ENCODE results near the gene MPHOSPH9. TPM values are rescaled to one million over a fixed set of nuclear protein-coding genes. Genes with fewer than 3 reads are reported as not detected.
A peak's percentile ranks its signal among the peaks of the same experiment; 100 is the strongest.

The MPHOSPH9 gene
- total and polyA plus RNA-seq, 2 of the 13 experiments (the other 11 are each of a cell fraction or from before 2014, with no cell fraction given), result 20.3 to 63.4 TPM

DNA sequence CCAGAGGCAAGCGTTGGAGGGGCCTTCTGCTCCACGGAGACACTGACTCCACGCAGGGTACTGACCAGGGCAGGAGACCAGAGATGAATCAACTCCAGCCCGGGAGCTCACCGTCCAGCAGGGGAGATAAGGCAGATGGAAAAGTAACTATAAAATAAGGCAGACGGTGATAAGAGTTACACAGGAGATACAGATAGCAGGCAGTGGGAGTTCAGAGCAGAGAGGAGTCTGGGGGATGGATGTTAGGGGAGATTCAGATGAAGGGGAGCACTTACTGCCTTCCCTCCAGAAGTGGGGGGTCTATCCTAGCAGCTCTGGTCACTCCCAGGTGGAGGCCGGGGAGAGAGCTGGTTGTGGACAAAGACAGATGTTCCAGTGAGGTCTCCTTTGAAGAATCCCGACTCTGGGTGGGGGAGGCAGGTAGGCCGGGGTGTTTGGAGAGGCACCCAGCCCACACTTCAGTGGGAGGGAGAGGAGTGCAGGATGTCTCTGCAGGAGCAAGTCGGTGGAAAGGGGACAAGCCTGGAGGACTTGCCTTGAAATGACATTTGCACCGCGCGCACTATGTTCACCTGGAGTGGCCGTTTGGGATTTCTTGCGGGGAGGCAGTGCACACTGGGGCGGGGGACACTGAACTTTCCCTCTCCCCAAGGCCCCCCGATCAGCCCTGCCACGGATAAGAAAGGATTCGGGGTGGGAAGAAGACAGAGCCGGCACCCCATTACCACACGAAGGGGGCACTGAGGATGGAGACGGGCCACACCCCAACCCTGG is 83.3 kb downstream of the MPHOSPH9 start:
- ATAC-seq (peak; percentile 29), FAIRE-seq (no peak), DNase-seq (ENCODE audit: low spot score) (no peak)
- Histone ChIP-seq H3K27ac (ENCODE audit: extremely low read length, insufficient read depth, low read length) (peak overlapping the region; percentile 49), H3K4me2 (ENCODE audit: low read depth, low read length) (peak overlapping the region; percentile 90), H3K27me3 (ENCODE audit: control insufficient read depth in 1 of 2, insufficient read depth in 2 of 2, low read length in 2 of 2) (no peaks in the 10 kb centered on the region), H2AFZ (ENCODE audit: low read length) (no peak overlapping the region), H3K36me3 (replicated peaks in 1 of 2; ENCODE audit: control insufficient read depth in 1 of 2, insufficient read depth in 2 of 2, low read length in 2 of 2) (no peaks in the 10 kb centered on the region), H3K79me2 (ENCODE audit: insufficient read depth, low read length) (peaks cover 40% of the 10 kb centered on the region), H3K4me3 (replicated peaks in 1 of 3; ENCODE audit: insufficient read depth in 1 of 3, low read depth in 2 of 3, low read length in 3 of 3) (peak overlapping the region; percentile 72 to 98 (median 95)), H3K4me1 (ENCODE audit: insufficient read depth, low read length) (peaks cover 73% of the 10 kb centered on the region), H4K20me1 (ENCODE audit: insufficient read depth, low read length) (no peaks in the 10 kb centered on the region), H3K9me3 (ENCODE audit: low read length) (no peaks in the 10 kb centered on the region), H3K9ac (ENCODE audit: insufficient read depth, low read depth, low read length) (peak overlapping the region; percentile 85)
- in situ Hi-C loops (cut with HindIII; ENCODE audit: extremely low pct_ligation_motif_present, low pct_unique_long_range_greater_than_20kb), result no loop called here
- intact Hi-C loops (cut with micrococcal nuclease; ENCODE audit: unreplicated experiment), result loop anchor here (5.0 kb wide), 1 partner anchor 107 kb away; no protein-coding TSS in a partner anchor
- whole genome bisulfite sequencing (ENCODE audit: low lambda C conversion rate), result 19% methylated on average over 13 of the region's 22 CpGs
- POLR2A ChIA-PET, result interaction anchor here (0.6 to 1.7 kb wide), 3 partner anchors 9 to 23 kb away, joined by 4 to 9 read pairs (median 4); no protein-coding TSS in a partner anchor
- BruUV-seq (replicated peaks), result TSS peak; percentile 45
- CTCF ChIA-PET (ENCODE audit: low intra/inter-chr PET ratio, low total read pairs), result no interaction called here
- 0 out of 2 replicates have a peak, but pooled peaks have one; percentile 8 for TF ChIP-seq ZNF768 (CRISPR knock-in tag; IDR thresholded peaks at IDR 0.05)
- TF ChIP-seq HNF1A (IDR thresholded peaks at IDR 0.05; ENCODE audit: low read depth), result no peak
- 0 out of 2 replicates have a peak, but pooled peaks have one; percentile 30 for TF ChIP-seq HNF1A (CRISPR knock-in tag; IDR thresholded peaks at IDR 0.05; ENCODE audit: borderline replicate concordance)
- no peak for TF ChIP-seq ATF2 (CRISPR knock-in tag; IDR thresholded peaks at IDR 0.05)
- TF ChIP-seq NFKB2 (CRISPR knock-in tag; IDR thresholded peaks at IDR 0.05; ENCODE audit: borderline replicate concordance), result peak; percentile 69; the same call in 1 of the 2 replicates
- TF ChIP-seq BRD4 (CRISPR knock-in tag; IDR thresholded peaks at IDR 0.05), result 0 out of 2 replicates have a peak, but pooled peaks have one; percentile 35
- 0 out of 2 replicates have a peak, but pooled peaks have one; percentile 23 for TF ChIP-seq HNF1B (CRISPR knock-in tag; IDR thresholded peaks at IDR 0.05)
- no peak for TF ChIP-seq JARID2 (CRISPR knock-in tag; IDR thresholded peaks at IDR 0.05; ENCODE audit: insufficient replicate concordance)
- TF ChIP-seq, protein P1, sequence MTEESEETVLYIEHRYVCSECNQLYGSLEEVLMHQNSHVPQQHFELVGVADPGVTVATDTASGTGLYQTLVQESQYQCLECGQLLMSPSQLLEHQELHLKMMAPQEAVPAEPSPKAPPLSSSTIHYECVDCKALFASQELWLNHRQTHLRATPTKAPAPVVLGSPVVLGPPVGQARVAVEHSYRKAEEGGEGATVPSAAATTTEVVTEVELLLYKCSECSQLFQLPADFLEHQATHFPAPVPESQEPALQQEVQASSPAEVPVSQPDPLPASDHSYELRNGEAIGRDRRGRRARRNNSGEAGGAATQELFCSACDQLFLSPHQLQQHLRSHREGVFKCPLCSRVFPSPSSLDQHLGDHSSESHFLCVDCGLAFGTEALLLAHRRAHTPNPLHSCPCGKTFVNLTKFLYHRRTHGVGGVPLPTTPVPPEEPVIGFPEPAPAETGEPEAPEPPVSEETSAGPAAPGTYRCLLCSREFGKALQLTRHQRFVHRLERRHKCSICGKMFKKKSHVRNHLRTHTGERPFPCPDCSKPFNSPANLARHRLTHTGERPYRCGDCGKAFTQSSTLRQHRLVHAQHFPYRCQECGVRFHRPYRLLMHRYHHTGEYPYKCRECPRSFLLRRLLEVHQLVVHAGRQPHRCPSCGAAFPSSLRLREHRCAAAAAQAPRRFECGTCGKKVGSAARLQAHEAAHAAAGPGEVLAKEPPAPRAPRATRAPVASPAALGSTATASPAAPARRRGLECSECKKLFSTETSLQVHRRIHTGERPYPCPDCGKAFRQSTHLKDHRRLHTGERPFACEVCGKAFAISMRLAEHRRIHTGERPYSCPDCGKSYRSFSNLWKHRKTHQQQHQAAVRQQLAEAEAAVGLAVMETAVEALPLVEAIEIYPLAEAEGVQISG (CRISPR knock-in tag; IDR thresholded peaks at IDR 0.05), result 0 out of 2 replicates have a peak, but pooled peaks have one; percentile 5
- peak; percentile 13; the same call in 1 of the 2 replicates for TF ChIP-seq KMT2A (CRISPR knock-in tag; IDR thresholded peaks at IDR 0.05)
- TF ChIP-seq ZNF124 (CRISPR knock-in tag; IDR thresholded peaks at IDR 0.05), result no peak
- no peak for TF ChIP-seq ZMYM4 (CRISPR knock-in tag; IDR thresholded peaks at IDR 0.05)
